GM12892 (cell line): ENCODE data around the gene MARCHF9.

ENCODE experiments used
- POLR2A ChIP-seq: IDR thresholded peaks from 2 replicates; pipeline ENCODE4 v1.6.1; 2011; ENCODE audit warnings: low read depth, low read length, control low read depth
- POLR2AphosphoS5 ChIP-seq: IDR thresholded peaks from 2 replicates; pipeline ENCODE4 v1.6.1; 2011; ENCODE audit warnings: low read depth, low read length, control low read depth
- TAF1 ChIP-seq: IDR thresholded peaks from 2 replicates; pipeline ENCODE4 v1.6.1; 2011; ENCODE audit warnings: low read depth, mild to moderate bottlenecking, control low read depth, low read length, borderline replicate concordance

DNA sequence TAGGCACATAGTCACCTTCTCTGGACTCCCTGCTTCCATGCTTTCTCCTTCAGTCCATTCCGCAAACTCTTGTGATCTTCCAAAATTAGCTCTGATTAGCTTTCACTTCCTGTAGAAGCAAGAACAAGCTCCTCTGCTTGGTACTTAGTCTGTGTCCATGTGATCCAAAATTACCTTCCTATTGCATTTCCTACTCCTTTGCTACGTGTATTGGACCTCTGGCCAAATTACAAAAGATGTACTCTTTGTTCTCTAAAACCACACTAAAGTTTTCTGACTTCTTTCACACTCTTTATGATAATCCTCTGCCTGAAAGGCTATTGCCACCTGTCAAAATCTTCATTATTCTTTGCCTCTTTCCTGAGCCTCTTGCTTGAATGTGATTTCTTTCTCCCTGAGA is 26.9 kb downstream of the MARCHF9 start:
- no peak for TF ChIP-seq POLR2AphosphoS5
- no peak for TF ChIP-seq POLR2A
- TF ChIP-seq TAF1, result no peak
